GM19467 (cell line): ENCODE results near the gene ARPP21.

Experiments used
- ATAC-seq: cut with Tn5 transposase; IDR thresholded peaks from one replicate; pipeline ENCODE4 v1.9.1; 2021; ENCODE audit warnings: mild to moderate bottlenecking, moderate library complexity; ENCODE audit not compliant: unreplicated experiment

Gene ARPP21

DNA sequence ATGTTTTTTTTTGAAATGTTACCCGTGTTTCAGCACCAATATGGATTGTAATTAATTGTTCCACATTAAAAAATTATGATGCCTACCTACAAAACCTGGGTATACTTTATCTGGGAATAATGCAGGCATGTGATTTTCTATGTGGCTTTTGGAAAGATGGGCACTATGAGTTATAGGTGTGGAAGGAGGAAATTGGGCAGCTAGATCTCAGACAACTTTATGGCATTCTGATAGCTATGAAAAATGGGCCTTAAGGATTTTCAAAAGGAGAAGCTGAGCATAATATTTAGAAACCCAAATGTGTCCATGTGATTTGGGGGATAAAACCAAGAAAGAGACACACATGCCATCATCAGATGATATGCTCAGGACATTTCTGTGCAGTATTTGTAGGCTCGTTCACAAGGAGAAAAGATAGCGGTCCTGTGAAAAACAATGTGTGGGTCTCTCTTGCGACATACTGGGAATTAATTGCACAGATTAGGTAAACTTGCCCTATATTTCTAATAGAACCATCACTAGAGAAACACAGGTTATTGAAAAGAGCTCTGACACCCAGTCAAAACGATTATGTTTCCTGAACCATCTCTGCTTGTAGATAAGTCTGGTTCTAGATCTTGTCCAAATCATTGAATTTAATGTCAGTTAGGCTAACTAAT, 35.3 kb downstream of the ARPP21 start:
- no peak for ATAC-seq

DNA sequence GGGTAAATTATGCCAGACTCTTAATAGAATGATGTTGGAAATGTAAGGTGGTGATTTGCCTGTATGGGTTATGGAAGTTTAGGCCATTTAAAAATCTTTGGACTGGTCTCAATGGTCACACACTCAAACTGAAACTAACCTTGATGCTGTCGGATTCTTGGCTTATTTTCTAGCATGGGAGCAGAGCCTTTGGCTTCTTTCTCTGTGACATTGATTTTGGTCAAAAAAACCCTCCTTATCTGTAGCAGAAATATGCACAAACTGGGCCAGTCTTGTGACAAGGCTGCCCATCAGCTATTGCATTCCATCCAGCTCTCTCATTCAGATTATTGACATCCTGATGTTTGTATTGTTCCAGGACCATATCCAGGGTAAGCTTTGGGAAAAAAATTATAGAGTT, 35.9 kb downstream of the ARPP21 start:
- no peak for ATAC-seq

DNA sequence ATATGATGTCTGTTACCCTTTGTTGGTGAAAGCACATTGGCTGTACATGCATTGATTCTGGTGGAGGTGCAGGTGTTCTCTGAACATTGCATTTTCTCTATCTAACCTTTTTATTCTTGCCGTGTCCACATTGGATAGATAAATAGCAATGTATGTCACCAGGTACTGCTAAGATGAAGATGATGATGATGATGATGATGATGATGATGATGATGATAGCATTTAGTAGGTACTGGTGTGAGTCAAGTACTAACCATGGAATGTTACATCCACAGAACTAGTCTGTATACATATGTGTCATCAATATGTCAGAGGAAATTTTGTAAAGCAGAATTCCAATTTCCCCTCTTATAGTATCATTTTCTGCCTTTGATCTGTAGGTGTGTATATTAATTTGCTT, 36.3 kb downstream of the ARPP21 start:
- ATAC-seq = no peak

DNA sequence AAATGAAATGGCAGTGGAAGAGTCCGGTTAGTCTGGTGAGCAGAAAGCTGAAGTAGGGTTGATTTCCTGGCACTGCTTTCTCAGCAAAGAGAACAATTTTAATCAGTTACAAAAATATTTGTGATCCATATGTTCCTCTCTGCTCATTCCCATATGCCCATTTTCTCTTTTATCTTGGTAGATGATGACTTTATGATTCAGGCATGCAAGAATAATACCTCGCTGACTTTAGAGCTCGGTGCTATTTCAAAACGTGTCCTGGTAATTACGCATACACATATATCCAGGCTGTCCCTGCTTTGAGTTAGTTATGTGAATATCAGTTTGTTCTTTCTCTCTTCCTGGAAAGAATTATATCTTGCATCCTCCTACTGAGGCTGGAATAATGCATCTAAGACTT, 38.5 kb downstream of the ARPP21 start:
- ATAC-seq = no peak

DNA sequence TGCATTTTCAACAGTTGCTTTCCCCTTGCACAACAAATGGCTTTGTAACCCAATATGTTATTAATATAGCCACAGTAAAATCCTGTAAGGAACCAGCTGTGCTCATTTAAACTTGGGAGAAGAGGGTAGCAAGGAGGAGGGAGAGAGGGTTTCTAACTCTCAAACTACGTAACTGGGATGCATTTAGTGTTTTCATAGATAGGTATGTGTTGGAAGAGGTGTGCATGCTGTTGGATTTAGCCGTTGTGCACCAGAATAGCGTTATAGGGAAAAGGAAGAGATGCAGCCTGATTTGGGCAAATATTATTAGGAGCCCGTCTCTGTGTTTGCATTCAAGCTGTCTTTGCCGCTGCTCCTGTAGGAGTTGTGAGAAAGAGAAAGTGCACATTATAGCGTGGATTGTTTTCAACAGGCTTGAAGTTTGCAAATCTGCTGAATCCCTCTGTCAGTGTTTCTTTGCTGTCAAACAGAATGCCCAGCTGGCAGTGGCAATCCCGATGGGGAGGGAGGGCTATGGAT, 39.4 kb downstream of the ARPP21 start:
- ATAC-seq = no peak

DNA sequence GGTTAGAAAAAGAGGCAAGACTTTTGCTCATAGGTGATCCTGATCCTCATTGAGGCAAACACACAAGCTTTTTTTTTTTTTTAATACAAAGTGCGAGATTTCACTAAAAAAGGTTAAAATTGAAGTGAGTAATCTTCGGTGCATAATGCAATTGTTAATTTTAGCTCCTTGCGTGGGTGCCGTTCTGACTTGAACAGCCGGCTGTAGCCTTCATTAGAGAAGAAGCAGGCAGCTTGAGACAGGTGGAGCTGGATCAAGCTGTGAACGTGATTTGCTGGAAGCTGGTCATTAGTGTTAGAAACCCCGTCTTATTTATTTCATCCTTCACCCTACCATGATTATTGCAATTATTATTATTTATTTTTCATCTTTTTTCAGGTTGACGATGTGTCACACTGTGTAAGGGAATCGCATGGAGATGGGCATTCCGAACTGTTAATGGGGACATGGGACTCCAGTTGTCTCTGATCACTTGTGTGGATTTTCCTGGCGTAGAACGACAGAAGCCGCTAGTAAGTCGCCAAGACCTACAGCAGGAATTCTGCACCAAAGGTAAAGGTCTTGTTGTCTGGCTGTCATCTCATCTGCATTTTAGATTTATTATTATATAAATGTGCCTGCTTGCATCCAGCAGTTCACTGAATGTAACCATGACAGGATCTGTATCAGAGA, 40.2 kb downstream of the ARPP21 start:
- no peak for ATAC-seq

DNA sequence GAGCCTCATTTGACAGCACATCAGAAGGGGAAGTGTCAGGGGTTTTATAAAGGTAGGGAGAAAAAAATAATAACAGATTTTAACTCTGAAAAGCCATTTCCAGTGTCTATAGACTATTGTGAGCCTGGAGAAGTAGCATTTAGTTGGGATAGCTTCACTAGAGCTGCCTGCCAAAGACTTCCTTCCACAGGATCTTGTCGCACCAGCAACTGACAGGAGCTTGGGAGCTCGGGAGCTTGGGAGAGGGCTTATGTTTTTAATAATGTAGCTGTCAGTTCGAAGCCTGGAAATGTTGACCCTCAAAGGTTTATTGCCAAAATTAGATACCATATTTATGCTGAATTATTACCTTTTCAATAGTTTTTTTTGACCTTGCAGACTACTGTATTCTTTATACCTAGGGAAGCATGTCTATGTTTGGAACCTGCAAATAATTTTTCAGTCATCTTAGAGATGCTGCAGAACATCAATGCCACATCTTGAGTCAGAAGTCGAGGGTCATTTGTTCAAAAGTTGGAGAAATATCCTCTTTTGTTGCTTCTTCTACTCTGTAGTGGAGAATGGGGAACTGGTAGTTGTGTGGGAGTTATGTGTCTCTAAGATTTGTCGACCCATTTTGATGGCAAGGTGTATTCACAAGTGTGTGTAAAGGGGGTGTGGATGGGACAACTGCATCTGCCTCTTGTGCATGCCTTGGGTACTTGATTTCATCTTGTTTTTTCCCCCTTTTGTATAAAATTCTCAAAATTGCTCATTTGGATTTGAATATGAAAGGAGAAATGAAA, 41.7 kb downstream of the ARPP21 start:
- ATAC-seq = no peak

DNA sequence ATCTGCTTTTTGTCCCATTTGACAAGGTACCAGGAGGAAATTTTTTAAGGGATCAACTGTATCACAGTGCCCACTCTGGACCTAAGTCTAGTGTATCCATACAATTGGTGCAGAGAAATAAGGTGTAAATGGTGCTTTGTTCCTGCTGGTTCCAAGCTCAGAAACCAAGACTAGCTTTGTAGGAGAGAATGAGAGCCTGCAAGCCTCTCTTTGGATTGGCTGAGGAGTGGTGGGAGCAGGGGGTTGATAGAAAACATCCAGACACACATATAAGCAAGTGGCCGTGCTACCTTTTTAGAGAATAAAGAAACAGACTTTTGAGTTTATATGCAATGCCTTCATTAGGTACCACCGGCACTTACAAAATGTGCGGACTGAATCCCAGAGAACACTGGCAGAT, 45.8 kb downstream of the ARPP21 start:
- no peak for ATAC-seq

DNA sequence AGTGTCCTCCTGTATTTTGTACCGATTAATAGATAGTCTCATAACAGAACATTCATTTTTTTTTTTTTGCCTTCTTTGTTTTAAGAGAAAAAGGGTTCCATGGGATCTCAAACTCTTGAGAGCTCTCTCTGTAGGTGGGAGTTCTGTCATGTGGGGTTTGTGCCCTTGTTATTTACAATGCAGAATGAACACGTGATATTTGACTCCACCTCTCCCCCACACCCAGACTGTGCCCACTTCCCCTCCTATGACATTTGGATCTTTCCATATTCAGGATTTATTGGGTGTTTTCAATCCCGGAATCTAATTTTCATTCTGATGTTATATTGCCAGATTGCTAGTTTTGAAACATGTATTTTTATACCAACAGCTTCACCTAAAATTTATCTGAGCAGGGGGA, 49.5 kb downstream of the ARPP21 start:
- ATAC-seq = no peak

DNA sequence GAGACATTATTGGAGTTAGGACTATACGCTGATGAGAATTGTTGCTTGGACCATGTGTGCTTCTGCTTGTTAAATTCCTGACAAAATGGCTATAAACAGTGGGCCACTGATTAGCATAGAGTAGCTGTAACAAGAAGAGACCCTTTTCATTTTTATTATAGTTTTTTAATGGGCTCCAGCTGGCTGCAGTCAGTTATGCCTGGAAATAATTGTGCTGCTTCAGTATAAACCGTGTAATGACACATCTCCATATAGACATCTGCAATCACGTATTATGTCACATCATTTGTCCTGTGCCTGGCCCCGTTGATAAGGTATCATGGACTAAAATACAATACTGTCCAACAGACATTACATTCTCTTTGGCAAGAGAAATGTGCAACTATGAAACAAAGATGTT, 50.9 kb downstream of the ARPP21 start:
- ATAC-seq = no peak

DNA sequence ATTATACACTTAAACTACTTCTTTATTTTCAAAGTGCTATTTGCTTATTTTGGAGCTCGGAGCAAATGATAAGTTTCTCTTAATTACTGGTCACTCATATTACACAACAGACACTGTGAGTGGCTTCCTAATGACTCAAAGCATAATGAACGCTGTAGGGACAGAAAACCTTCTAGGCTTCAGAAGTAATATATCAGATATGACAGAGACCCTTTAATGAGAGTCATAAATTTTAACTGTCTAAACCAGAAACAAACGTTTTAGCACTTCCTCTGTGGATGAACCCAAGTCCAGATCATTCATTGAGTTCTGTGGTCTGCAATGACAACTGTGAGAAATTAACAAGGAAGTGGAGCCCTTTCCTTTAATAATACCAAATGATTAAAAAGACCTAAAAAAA, 66.6 kb downstream of the ARPP21 start:
- no peak for ATAC-seq

DNA sequence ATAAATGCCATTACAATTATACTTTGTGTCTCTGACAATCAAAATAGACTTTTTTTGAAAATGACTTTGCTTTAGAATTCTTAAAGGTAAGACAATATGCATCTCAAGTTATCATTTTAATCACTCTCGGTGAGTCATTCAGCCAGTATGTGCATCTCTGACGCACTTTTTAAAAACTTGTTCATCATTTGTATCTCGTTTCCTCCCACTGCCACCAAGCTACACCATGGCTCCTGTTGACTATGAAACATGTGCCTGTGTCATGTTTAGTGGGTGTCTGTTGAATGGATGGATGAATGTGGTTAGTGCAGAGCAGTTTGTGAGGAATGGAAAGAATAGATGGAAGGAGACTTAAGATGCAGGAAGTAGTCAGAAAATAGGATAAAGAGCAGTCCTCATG, 68.6 kb downstream of the ARPP21 start:
- no peak for ATAC-seq

DNA sequence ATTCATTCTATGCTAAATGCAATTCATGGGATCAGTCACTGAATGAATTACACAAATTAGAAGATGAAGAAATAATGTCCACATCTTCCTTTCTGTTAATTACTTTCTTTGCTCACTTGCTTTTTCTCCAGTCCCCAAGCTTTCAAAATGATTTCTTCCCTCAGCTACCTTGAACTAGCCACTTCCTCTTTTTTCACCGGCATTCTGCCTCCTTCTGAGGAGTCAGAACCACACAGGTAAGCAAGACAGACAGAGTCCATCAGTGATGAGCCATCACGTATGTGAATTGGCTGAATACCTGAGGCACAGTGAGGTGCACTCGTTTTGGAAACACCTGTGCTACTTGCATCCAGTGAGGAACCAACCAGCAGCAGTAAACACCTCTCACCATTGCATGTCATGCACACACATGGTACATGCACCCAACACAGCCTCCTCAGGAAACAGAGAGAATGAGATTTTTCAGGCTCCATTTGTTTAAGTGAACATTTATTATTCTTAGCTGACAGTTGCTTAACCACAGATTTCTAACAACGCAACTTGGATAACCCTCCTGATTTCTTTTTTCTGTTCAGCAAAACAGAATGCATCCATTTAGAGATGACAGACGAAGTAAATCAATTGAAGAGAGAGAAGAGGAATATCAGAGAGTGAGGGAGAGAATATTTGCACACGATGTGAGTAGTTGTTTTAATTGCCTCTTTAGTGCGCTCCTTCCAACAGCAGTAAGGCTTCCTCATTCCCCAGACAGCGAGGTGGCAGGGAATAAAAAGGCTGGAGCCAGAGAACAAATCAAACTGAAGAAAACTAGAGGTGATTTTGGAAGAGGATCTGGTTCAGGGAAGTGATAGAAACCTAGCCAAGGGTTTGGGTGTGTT, 69.3 kb downstream of the ARPP21 start:
- no peak for ATAC-seq

DNA sequence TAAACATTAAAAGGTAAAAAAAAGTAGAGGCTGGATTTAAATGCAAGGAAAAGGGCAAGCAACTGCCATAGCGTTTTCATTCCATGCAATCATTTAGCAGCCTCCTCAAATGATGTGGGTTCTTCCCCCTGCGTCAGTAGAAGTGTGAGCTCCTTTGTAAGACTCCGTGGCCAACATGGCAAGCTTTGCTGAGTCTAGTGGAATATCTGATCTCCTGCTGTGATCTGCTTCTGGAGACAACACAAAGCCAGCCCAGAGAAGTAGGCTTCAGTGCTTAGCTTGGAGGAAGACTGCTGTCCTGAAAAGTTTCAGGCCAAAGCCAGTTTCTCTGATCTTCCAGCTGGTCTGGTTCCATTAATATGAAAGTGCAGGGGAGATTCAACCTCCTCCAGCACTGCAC, 70.4 kb downstream of the ARPP21 start:
- ATAC-seq = no peak

DNA sequence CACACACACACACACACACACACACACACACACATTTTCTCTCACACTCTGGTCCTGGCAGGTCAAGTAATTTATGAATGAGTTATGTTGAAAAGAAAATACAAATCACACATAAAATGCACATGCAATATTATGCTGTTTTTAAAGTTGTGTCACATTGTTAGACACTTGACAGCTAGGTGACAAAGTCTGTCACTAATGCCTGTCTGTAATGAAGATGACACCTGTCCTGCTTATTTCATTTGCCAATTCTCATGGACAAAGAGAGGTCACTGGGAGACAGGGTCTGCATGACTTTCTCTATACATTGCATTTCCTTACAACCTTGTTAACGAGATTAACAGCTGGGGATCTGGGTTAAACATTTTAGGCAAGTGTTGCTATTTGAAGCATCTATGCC, 71.2 kb downstream of the ARPP21 start:
- ATAC-seq = no peak

DNA sequence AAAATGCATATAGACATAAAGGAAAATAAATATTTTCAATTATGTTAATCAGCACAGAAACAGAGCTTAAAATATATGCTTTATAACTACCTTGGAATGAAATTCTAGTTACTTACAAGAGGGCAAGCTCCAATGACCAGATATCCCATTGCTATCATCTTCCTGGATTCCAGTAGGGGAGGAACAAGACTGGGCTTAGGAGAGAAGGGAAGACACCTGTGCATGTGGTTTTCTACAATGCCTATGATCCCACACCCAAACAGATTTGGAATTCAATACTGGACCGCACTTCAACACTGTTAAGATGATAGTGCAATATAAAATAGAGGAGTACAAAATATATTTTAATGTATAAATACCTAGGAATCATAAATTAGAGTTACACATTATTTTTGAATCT, 79.6 kb downstream of the ARPP21 start:
- no peak for ATAC-seq

DNA sequence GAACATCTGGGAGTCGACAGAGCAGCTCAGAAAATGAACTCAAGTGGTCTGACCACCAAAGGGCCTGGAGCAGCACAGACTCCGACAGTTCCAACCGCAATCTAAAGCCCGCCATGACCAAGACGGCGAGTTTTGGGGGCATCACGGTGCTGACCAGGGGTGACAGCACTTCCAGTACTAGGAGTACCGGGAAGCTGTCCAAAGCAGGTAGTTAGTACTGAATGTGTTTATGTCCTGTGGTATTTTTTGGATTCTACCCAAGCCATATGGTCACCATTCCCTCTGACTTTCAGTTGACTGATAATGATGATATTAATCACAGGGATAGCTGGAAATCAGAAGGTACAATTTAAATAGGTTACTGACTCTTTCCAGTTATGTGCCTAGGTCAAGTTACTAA, 82.3 kb downstream of the ARPP21 start:
- no peak for ATAC-seq

DNA sequence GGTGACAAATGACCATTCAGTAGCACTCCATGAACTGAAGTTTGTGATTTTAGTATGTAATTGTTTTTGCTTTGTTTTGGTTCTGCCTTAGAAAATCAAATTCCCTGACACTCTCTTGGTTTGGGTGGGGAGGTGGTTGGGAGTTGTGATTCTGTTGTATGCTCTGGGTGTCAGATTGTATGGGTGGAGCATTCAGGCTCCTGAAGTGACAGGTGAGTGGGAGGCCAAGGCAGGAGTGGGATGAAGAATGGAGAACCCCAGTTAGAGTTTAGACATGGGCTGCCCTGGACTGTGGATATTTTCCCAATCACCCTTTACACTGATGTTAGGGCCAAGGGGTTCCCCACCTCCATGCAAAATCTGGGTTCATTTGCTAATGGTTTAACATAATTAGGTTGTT, 83.6 kb downstream of the ARPP21 start:
- ATAC-seq = no peak

DNA sequence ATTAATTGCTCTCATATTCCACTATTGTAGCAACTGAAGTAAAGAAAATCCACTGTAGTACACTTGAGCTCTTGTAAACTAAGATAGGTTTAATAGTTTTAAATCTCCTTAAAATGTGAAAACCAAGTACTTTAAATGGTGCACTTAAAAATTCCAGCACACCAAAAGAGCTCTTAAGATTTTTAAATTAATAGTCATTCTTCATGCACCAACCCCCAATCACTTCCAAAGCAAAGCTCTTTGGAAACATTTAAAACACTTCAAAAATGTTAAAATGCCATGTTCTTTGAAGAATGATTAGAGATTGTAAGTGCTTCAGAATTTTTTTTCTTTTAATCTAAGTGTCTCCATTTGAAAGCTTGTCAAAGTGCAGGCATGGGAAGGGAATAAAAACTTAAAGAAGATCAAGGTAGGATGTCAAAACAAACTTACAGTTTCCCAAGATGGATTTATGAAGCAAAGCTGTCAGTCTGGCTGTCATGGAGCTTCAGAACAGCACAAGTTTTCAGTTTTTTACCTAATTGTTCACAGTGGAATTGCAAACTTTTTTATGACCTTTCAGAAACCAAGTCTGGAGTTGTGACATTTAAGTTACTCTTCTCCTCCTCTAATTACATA, 84.3 kb downstream of the ARPP21 start:
- no peak for ATAC-seq

DNA sequence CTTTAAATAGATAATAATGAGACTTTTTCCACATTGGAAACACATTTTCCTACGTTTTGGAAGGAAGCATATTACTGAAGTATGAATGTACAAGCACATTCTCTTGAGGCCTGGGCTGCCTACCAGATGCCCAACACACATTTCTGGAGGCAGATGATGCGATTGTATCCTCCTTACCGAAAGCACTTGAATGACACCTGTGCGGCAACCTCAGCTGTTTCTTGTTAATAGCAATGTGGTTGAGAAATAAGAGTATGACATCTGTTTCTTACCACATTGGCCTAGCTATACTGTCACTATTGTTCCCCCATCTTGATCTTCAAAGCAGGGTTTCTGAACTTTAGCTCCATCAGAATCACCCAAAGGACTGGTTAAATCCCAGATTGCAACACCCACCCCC, 84.8 kb downstream of the ARPP21 start:
- no peak for ATAC-seq

DNA sequence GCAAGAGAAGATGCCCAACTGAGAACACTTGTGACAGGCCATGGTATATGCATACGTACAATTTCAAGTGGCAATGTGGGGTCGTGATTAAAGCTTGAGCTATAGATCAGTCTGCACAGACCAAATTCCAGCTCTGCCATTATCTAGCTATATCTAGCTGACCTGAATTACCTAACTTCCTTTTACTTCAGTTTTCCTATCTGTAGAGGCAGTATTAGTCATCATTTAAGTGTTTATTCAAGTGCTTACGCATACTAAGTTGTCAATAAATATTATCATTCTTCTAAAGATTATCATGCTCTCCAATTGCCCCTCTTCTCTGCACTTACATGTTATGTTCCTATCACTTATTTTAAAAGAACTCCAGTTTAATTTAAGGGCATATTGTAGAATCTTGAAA, 87.9 kb downstream of the ARPP21 start:
- no peak for ATAC-seq
